RWPE1 (cell line): ENCODE measurements around the gene MAGED2.

Experiments
- CTCF ChIA-PET: fragments of 350-600 bp; sonication (Branson Sonifier 250); formaldehyde crosslinking; extraction: SDS; loops from one replicate; lab custom pipeline; 2021; lab: Yijun Ruan, JAX
- POLR2A ChIA-PET: fragments of 400-600 bp; formaldehyde crosslinking; extraction: SDS; loops from one replicate; lab custom pipeline; 2020; ENCODE audit warnings: antibody characterized with exemption; ENCODE audit not compliant: low non-redundant PET; lab: Yijun Ruan, JAX
- DNase-seq: peaks from one replicate; pipeline ENCODE4 v3.0.0; 2012; ENCODE audit warnings: low spot score
- H3K27ac ChIP-seq: fragments of 450-650 bp; 2 replicates; pipeline ENCODE4 v1.5.1; 2017
- CTCF ChIP-seq: fragments of 450-650 bp; conservative IDR thresholded peaks from 2 replicates; pipeline ENCODE4 v1.5.1; 2017; ENCODE audit warnings: low read depth, mild to moderate bottlenecking

The MAGED2 gene

GRCh38 chrX:54865208-54865607 lies 57.7 kb downstream of the MAGED2 start:
- POLR2A ChIA-PET, result no interaction called here
- no peak for DNase-seq
- no peak for TF ChIP-seq CTCF
- CTCF ChIA-PET, result no interaction called here
- H3K27ac ChIP-seq, result no peak overlapping the region
